GM12875 (cell line): Measurements from ENCODE around the gene SSBP2.

Source experiments
- H3K4me3 ChIP-seq: one replicate; pipeline ENCODE4 v1.5.1; 2011; ENCODE audit warnings: low read depth, low read length, control low read depth
- TF ChIP-seq, protein P1 (sequence below): IDR thresholded peaks from 2 replicates; pipeline ENCODE4 v1.5.1; 2011; ENCODE audit warnings: low read depth, mild to moderate bottlenecking, control low read depth, inconsistent platforms, low read length, moderate library complexity, borderline replicate concordance; ENCODE audit not compliant: insufficient read depth

SSBP2 gene

DNA sequence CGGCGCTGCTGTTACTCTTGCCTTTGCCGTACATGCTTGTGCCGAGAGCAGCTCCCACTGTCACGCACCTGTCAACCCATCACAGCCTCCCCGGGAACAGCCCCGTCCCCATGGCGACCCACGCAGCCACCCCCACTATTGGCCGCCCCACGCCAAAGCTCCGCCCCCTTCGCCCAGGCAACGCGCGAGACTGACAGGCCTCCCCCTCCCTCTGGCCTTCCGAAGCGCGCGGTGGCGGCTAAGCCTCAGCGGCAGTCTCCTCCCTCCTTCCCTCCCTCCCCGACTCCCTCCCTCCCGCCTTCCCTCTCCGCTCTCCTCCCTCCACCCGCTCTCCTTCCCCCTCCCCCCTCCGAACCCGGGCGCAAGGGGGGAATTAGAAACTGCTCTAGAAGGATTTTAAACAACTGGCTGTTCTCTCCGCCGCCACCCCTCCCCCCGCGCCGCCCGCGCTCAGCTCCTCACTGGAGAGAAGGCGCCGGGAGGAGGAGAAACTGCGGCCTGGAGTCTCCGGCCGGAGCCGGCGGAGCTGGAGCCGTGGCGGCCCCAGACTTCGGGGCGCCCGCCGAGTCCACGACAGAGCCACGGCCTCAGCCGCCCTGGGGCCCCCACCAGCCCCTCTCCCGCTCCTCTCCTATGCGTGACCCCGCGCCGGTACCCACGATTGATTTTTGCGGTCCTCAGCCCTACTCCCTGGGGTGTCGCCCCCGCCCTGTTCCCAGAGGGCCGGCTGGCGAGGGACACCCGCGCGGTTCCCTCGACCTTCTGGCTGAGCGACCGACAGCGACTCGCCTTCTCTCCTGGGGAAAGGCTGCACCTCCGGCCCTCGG, at the start of gene SSBP2:
Gene SSBP2, minus strand, starts transcription at position 89 of the 827 bp plus-strand sequence. Its CDS starts 55 bp downstream, at position 34.
- TF ChIP-seq, protein P1, sequence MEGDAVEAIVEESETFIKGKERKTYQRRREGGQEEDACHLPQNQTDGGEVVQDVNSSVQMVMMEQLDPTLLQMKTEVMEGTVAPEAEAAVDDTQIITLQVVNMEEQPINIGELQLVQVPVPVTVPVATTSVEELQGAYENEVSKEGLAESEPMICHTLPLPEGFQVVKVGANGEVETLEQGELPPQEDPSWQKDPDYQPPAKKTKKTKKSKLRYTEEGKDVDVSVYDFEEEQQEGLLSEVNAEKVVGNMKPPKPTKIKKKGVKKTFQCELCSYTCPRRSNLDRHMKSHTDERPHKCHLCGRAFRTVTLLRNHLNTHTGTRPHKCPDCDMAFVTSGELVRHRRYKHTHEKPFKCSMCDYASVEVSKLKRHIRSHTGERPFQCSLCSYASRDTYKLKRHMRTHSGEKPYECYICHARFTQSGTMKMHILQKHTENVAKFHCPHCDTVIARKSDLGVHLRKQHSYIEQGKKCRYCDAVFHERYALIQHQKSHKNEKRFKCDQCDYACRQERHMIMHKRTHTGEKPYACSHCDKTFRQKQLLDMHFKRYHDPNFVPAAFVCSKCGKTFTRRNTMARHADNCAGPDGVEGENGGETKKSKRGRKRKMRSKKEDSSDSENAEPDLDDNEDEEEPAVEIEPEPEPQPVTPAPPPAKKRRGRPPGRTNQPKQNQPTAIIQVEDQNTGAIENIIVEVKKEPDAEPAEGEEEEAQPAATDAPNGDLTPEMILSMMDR = no peak
- peak within 1 kb of the TSS; percentile 88 for H3K4me3 ChIP-seq

DNA sequence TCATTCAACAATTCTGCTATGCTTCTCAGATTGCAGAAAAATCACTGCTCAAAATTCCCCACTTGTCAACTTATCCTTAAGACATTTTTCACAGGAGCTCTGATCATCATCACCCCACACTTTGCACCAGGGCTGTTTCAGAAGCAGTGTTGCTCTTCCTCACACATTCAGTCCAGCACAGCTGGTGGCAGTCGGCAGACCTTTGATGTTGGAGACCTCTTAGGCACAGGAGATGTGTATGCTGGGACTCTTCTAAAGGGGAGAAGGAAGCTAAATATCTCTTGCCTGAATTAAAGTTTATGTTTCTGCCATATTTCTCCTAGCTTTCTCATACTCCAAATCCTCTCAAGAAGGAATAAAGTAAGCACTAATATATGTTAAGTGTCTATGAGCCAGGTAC, 44.8 kb upstream of the SSBP2 start:
- TF ChIP-seq, protein P1 = no peak
- no peak overlapping the region for H3K4me3 ChIP-seq

DNA sequence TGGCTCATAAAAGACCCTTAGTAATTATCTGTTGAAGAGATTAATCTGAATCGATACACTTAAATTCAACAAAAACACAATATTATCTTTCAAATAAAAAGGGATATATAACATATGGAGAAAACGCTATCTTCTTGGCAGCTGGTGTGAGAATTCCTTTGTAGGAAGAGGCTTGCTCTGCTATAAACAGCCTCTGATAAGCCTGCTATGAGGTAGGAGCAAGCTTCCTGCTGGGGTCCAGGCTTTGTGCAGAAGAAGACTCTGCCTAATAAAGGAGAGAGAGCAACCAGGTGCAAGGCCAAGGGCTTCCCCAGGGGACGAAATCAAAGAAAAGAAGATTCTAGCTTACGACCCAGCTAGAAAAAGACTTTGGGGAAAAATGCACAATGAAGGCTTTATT, 43.3 kb upstream of the SSBP2 start:
- TF ChIP-seq, protein P1 = no peak
- H3K4me3 ChIP-seq = no peak overlapping the region

DNA sequence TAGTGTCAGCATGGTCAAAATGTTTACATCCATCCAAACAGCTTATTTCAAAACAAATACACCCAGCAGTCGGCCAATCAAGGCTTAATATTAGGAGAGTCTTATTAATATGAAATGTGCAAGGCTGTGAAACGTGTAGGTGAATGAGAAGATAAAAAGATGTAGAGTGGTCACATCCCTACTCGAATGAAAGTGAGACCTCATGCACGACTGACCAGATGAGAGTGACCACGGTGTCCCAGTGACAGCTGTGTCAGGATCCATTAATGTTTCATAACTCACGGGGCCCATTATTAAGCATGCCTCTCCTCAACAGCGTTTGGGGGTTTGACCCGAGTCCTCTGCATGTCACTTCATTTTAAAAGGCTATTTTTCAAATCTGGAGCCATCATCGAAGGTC, 39.4 kb upstream of the SSBP2 start:
- H3K4me3 ChIP-seq = no peak overlapping the region
- TF ChIP-seq, protein P1 = no peak

DNA sequence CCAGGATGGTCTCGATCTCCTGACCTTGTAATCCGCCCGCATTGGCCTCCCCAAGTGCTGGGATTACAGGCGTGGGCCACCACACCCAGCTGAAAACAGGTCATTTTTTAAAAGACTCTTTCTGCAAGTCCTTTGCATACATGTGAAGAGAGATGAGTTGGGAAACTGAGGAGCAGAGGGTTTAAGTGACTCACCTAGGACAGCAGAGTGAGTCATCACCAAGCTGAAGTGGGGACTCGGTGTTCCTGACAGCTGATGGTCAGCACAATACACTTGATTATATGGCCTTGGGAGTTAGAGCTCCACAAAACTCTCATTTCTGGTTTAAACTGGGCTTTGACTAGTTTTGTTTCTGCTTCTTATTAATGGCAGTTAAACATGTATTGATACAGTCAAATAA, 38.1 kb upstream of the SSBP2 start:
- TF ChIP-seq, protein P1 = no peak
- no peak overlapping the region for H3K4me3 ChIP-seq

DNA sequence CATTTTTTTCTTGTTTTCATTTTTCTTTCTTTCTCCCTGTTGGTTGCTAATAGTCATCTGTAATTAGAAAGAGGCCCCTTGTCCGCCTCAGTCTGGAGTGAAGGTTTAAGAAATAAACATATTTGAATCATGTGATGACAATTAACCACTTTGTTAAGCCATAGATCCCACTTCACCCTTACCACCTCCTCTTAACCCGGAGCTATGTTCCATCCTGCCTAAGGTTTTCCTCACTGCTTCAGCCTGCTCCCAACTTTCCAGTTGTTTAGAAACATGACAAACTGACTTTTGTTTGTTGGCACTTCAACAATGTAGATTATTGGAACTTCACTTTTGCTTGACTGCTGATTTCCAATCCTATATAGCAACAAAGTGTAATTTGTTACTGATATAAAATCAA, 37.4 kb upstream of the SSBP2 start:
- TF ChIP-seq, protein P1 = no peak
- no peak overlapping the region for H3K4me3 ChIP-seq
